Retinal pigment epithelial cell (primary cell): Measurements from ENCODE around the gene ERBB4.

Source experiments
- DNase-seq: peaks from one replicate; pipeline ENCODE4 v3.0.0-alpha.2; 2010; ENCODE audit warnings: low read depth
- H3K4me3 ChIP-seq: 2 replicates; pipeline ENCODE4 v1.5.1; 2011; ENCODE audit warnings: mild to moderate bottlenecking, low read length, control low read depth, moderate library complexity
- CTCF ChIP-seq: conservative IDR thresholded peaks from 2 replicates; pipeline ENCODE4 v1.5.1; 2011; ENCODE audit warnings: low read depth, low read length, control low read depth, inconsistent platforms

The ERBB4 gene

GRCh38 chr2:211349031-211349430 lies 1189.6 kb downstream of the ERBB4 start:
- no peak for DNase-seq
- no peak for TF ChIP-seq CTCF
- H3K4me3 ChIP-seq = no peak overlapping the region

GRCh38 chr2:211347328-211347727 lies 1191.3 kb downstream of the ERBB4 start:
- TF ChIP-seq CTCF = no peak
- DNase-seq = no peak
- no peak overlapping the region for H3K4me3 ChIP-seq

- DNase-seq = no peak
- H3K4me3 ChIP-seq = no peak overlapping the region
- TF ChIP-seq CTCF = no peak
These were observed 1194.3 kb downstream of the ERBB4 start for GRCh38 chr2:211344289-211344688.

- TF ChIP-seq CTCF = no peak
- no peak overlapping the region for H3K4me3 ChIP-seq
- no peak for DNase-seq
These were observed 1205.2 kb downstream of the ERBB4 start for GRCh38 chr2:211333377-211333776.

- no peak for TF ChIP-seq CTCF
- H3K4me3 ChIP-seq = no peak overlapping the region
- no peak for DNase-seq
These were observed 1206.9 kb downstream of the ERBB4 start for GRCh38 chr2:211331736-211332135.

GRCh38 chr2:211329882-211330281 lies 1208.7 kb downstream of the ERBB4 start:
- H3K4me3 ChIP-seq = no peak overlapping the region
- no peak for DNase-seq
- no peak for TF ChIP-seq CTCF

- no peak overlapping the region for H3K4me3 ChIP-seq
- no peak for DNase-seq
- TF ChIP-seq CTCF = no peak
These were observed 1209.2 kb downstream of the ERBB4 start for GRCh38 chr2:211329421-211329820.
